Stimulated activated CD8-positive, alpha-beta memory T cell treated with anti-CD3 and anti-CD28 coated beads, Interleukin-15, amount 100 ng/mL, for 24 hours (primary cell): ENCODE measurements around the gene ANTKMT.
A peak's percentile ranks its signal among the peaks of the same experiment; 100 is the strongest.
"Not testable (repeated sequence)": the region's sequence is repeated elsewhere in the genome, so short reads cannot be mapped to it uniquely, and the experiment has no call there.

Experiments used
- DNase-seq: peaks from one replicate; pipeline ENCODE4 v3.0.0-alpha.2; 2020; ENCODE audit warnings: low read depth

The ANTKMT gene

DNA sequence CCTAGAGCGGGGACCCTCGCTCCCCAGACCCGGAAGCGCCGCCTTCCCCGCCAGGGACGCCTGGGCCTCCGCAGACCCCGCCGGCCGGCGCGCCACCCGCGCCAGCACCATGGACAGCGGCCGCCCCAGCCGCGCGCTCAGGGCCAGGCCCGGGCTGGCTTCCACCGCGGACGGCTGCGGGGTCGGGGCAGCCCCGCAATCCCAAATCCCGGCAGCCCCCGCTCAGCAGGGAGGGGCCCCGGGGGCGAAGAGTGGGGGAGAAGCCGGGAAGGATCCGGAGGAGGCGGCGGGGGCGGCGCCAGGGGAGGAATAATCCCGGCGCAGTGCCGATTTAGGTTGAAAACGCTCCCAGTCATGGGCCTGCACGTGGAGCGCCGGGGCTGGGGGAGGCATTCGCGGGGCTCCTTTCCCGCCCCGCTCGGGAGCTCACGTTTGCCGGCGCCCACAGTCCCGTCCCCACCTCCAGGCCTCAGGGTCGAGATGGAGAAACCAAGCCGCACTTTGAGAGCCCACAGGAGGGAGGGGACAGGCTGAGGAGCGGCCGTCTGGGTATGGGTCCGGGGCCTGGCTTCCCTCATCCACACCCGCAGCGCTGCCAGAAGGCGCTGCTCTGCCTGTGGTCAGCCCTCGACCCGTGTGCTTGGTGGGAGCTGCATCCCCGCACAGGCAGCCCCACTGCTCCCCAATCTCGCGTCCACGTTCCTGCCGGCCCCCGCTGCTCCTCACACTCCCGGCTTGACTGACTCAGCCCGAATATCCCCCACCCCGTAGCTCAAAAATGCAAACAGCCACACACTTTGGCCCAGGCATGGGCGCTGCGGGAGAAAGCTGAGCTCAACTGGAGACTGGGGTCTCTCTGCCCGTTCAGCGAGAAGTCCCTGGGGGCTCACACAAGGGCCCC, 20.0 kb upstream of the ANTKMT start:
- peak; percentile 43 for DNase-seq

DNA sequence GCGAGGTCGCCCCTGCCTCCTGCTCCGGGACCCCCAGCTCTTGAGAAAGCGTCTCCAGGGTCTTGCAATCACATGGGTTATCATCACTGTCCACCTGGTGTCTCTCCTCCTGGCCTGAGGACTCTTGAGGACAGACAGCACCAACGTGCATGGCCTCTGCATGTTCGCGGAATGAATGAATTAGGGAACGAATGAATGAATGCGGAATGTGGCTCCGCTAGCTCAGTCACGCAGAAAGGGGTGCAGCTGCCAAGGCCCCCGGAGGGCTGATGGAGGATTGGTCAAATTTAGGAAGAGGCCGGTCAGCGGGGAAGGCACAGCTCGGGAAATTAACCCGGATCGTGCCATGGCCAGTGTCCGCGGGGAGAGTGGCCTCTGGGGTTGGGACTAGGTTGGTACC, 18.6 kb upstream of the ANTKMT start:
- no peak for DNase-seq

DNA sequence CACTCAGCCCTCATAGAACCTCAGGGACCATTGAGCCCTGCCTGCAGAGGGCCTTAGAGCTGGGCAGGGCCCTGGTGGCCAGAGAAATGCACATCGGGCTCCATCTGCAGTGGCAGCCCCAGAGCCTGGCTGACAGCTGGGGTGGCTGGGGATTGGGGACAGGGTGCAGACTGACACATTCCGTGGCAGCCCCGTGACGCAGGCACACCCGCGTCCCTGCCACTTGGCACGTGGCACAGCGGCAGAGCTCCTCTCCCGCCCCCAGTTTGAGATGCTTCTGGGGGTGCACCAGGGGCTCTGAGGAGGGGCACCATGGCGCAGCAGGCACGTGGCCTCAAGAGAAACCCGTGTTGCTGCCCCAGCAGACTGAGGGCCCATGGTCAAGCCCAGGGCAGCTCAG, 17.5 kb upstream of the ANTKMT start:
- no peak for DNase-seq

DNA sequence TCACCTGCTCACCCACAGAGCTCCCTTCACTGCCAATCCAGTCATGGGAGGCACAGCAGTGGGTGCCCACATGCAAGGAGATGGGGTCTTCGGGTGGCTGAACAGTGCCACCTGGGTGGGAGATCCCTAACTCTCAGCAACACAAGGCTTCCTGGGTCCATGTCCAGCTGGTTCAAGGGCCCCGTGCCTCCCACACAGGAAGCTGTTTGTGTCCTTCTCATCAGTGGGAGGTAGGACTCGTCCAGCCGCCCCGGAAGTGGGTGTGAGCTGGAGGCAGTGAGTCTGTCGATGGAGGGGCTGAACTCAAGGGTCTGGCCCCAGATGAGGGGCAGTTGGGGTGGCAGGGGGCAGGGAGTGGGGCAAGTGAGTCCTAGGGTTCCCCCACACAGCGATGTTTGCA, 16.9 kb upstream of the ANTKMT start:
- no peak for DNase-seq

DNA sequence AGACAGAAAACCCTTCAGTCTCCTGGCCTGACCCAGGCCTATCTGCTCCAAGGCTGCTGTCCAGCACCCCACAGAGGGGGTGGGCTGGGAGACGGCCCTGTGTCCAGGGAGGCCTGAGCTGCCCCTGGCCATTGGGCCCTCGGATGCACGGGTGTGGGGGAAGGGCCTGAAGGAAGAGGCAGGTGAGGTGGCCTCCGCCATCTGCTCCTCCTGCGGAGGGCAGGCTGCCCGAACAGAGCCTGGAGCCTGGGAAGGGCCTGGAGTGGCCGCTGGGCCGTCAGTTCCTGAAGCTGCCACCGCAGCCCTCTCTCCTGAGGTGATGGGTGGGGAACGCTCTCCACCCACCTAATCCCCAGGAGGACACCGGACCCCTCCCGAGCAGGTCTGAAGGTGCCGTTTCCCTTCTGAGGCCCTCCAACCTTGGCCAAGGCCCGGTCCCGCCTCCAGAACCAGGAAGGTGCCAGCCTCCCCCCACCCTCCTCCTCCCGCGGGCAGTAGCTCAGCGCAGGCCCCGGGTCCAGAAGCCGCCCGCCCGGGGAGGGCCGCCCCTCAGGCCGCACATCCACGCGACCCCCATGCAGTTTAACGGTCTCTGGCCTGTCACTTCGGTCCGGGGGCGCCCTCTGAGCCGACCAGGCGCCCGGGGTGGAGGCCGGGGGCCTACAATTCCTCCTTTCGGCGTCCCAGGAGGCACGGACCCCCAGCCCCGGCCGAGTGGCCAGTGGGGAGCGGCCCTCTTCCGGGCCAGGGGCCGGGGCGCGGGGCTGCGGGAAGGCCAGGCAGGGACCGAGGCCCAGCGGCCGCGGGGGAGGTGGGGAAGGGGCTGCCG, 16.2 kb upstream of the ANTKMT start:
- DNase-seq: no peak

DNA sequence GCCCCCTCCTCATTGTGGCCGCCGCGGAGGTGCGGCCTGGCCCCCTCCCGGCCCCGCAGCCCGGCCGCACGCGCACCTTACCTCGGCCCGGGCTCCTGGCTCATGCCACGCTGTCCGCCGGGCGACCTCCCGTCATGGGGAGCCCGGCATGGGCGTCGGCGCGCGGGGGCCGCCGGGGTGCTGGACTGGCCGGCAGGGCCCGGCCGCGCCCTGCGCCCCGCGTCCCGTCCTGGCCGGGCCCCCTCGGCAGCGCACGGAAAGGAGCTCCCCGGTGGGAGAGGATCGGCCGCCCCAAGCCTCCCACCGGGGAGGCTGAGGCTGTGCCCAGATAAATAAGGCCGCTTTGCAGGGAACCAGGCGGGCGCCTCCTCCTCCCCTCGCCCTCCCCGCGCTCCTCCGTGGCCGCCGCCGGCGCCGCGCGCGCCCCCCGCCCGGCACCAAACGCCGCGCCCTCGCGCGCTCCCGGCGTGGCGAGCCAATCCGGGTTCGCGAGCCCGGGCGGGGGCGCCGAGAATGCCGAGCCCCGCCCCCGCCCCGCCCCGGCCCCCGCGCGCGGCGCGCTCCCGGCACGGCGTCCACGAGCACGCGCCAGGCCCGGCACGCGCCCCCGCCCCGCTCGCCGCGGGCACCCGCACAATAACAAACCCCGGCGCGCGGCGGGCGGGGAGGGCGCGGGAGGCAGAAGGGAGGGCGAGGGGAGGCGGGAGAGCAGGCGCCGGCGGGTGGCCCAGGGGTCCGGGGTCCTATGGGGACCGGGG, 15.3 kb upstream of the ANTKMT start, which contains the start of gene FBXL16:
FBXL16 (minus strand) TSS at position 371 of the 758 bp plus-strand sequence. CDS start 8,396 bp downstream, outside the sequence.
- DNase-seq: no peak

DNA sequence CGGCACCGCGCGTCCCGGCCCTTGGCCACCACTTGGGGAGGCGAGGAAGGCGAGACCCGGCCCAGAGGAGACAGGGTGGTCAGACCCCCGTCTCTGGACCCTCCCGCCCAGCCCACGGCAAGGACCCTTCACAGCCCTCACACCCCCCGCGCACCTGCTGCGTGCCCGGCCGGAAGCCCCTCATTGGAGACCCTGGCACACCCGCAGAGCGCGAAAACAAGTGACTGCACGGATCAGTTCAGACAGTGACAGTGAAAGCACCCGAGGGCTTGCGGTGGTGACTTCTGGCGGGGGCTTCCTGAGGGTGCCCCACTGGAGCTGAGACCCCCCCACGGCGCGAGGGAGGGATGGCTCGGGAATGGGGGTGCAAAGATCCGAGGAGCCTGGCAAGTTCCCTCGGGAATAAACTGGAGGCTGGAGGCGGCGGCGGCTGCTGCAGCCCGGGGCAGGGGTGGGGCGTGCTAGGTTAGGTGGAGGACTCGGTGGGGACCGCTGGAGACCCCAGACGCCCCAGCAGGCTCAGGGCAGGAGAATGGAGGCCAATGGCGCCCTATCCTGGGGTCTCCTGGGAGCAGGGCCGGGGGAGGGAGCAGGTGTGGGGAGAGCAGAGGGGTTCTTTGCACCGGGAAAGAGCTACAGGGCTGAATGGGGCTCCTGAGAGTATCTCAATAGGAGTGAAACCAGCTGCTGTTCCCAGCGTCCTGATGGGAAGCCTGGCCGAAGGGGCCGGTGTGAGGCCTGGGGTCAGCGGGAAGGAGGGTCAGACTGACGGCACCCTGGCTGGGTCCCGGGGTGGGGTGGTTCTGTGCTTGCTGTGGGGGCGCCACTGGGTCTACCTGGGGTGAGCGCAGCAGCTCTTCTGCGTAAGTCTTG, 14.5 kb upstream of the ANTKMT start:
- no peak for DNase-seq

DNA sequence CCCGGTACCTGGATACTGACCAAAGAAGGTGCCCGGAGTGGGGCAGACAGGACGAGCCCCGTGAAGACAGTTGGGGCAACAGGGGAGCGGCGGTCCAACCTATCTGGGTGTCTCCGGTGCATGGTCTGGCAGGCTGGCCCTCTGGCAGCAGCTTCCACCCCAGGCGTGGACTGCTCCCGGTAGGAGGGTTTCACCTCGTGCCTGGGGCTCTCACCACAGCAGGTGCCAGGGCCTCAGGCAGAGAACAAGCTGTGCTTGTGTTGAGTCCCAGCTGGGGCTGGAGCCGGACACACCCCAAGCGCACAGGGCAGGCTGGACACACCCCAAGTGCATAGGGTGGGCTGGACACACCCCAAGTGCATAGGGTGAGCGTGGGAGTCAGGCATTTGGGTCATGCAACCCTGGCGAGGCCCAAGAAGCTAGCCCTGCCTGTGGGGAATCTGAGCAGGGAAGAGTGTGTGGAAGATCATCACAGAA, 13.8 kb upstream of the ANTKMT start:
- DNase-seq: no peak

DNA sequence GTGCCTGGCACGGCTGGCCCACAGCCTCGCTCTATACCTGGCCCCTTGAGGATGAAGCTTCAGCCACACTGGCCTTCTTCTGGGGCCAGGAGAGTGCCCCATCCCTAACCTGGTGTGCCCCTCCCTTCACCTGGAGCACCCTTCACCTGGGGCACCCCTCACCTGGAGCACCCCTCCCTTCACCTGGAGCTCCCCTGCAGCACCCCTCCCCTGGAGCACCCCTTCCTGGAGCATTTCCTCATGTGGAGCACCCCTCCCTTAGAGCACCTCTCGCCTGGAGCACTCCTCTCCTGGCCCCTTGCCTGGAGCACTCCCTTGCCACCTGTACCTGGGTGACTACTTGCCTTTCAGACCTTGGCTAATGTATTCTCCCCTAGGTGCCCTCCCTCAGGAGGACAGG, 12.9 kb upstream of the ANTKMT start:
- DNase-seq: no peak

DNA sequence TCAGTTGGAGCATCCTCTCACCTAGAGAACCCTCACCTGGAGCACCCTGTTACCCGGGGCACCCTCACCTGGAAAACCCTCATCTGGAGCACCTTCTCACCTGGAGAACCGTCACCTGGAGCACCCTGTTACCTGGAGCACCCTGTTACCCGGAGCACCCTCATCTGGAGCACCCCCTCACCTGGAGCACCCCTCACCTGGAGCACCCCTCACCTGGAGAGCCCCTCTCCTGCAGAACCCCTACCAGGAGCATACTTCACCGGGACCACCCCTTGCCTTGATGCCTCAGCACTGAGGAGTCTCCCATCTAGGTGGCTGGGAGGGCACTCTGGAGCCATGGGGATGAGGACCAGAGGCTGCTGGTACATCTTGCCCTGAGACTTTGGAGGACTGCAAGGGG, 12.0 kb upstream of the ANTKMT start:
- DNase-seq: no peak

DNA sequence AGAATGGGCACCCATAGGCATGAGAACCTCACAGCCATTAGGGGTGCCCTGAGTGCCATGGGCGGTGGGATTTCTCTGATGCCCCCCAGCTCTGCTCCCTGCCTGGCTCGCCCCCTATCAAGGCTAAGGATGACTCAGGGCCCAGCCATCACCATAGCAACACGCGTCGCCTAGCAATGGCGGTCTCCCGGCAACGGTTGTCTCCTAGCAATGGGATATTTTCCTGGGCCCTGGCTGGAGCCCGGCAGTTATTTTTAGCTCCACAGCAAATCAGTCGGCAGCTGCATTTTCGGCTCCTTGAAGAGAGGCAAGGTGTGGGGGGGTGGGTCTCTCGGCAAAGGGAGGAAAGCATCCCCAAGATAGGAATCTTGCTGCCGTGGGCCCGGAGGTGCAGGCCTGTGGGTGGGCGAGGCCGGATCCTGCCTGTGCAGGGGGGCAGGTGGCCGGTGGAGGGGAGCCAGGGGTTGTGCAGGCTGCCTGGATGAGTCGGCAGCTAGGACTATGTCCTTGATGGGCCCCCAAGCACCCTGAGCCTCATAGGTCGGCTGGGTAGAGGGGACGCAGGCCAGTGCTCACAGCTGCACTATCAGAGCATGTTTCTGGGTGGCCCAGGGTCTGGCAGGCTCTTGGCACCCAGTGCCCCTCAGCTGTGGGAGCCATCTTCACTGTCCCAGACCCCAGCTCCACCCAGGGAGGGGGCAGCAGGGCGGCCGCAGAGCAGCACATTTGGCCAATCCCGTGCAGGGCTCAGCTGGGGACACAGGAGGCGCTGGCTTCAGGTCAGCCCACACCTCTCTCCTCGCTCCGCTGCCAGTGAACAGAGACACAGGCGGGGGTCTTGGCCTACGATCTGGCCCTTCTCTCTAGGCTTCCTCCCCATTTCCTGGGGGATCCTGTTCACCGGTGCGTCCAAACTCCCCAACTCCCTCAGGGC, 11.1 kb upstream of the ANTKMT start:
- DNase-seq: no peak

DNA sequence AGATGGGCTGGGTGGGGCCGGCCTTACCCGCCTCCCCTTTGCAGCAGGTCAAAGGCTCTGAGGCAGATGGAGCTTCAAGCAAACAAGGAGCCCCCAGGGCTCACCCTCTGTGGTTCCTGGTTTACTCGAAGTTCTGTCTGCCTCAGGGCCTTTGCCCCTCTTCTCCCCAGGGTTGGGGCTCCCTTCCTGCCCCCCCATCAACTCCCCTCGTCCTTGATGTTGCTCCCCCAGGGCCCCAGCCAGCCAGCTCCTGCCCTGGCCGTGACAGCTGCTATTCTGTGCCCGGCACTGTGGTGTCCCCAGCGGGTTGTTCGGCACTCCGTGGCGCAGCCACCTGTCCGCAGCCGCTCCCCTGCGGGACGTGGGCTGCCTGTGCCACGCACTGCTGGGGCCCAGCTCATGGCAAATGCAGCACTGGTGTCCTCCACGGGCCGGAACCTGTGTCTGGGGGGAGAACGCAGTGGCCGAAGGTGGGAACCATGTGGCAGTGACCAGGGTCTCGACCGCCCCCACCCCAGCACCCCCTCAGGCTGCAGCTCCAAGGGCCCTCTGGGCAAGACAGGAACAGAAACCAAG, 10.4 kb upstream of the ANTKMT start:
- no peak for DNase-seq

DNA sequence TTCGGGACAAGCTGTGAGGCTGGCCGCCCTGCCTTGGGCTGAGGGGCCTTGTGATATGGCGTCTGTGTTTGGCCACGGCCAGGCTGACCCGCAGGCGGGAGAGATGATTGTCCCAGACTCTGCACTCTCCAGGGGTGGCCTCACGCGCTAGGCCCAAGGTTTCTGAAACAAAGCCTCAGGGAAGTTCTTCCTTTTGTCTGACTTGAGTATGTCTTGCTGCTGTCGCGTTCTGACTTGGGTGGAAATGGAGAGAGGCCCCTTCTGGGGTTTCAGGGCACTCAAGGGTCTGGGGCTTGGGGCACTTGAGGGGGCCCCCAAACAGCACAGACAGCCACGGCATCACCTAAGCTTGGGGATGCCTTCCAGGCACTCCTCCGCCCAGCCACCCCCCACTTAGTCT, 9.9 kb upstream of the ANTKMT start:
- DNase-seq: no peak

DNA sequence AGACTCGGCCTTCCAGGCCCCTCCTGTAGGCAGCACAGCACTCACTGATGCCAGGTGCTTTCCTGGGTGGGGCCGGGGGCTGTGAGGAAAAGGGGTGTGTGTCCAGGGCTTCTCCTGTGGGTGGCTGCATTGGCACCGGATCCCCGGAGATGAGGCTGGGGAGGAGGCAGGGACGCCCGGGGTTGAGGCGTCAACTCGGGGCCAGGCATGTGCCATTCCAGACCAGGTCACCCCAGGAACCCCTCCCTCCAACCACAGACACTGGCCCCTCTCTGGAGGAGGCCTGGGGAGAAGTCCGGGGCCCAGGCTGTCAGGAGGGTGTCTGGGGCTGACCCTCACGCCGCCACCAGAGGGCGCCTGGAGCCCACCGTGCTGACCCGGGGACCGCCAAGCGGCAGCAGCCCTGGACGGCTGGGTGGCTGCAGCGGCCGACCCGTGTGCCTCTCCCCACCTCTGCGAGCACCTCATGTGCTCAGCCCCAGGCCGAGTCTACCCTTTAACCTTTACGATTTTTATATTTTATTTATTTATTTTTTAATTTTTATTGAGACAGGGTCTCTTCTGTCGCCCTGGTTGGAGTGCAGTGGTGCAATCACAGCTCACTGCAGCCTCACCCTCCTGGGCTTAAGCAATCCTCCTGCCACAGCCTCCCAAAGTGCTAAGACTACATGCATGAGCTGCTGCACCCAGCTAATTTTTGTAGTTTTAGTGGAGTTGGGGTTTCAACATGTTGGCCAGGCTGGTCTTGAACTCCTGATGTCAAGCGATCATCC, 9.2 kb upstream of the ANTKMT start:
- peak; percentile 72 for DNase-seq

DNA sequence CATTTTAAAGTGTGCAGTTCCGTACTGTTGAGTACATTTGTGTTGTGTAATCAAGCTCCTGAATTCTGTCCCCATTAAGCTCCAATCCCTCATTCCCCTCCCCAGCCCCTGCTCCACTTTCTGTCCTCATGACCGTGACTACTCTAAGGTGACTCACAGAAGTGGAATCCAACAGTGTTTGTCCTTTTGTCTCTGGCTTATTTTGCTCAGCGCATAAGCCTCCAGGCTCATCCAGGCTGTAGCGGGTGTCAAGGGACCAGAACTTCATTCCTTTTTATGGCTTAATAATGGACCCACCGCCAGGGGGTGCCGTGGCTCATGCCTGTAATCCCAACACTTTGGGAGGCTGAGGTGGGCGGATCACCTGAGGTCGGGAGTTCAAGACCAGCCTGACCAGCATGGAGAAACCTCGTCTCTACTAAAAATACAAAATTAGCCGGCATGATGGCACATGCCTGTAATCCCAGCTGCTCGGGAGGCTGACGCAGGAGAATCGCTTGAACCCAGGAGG, 8.2 kb upstream of the ANTKMT start:
- DNase-seq: not testable (repeated sequence)

DNA sequence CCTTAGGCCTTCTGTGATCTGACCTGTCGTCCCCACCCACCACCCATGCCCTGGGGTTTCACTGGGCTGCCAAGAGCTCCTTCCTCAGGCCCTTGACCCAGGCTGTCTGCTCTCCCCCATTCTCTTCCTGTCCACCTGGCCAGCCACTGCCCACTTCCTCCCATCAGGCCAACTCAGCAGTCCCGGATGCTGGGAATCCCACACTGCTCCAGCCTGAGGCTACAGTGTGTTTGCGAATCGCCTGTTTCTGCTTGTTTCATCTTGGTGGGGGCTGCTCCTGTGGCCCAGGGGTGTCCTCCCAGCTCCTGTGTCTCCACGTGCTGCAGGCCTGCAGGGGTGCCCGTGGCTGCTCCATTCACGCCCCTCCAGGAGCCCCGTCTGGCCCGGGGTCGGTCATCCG, 6.9 kb upstream of the ANTKMT start:
- DNase-seq: no peak

DNA sequence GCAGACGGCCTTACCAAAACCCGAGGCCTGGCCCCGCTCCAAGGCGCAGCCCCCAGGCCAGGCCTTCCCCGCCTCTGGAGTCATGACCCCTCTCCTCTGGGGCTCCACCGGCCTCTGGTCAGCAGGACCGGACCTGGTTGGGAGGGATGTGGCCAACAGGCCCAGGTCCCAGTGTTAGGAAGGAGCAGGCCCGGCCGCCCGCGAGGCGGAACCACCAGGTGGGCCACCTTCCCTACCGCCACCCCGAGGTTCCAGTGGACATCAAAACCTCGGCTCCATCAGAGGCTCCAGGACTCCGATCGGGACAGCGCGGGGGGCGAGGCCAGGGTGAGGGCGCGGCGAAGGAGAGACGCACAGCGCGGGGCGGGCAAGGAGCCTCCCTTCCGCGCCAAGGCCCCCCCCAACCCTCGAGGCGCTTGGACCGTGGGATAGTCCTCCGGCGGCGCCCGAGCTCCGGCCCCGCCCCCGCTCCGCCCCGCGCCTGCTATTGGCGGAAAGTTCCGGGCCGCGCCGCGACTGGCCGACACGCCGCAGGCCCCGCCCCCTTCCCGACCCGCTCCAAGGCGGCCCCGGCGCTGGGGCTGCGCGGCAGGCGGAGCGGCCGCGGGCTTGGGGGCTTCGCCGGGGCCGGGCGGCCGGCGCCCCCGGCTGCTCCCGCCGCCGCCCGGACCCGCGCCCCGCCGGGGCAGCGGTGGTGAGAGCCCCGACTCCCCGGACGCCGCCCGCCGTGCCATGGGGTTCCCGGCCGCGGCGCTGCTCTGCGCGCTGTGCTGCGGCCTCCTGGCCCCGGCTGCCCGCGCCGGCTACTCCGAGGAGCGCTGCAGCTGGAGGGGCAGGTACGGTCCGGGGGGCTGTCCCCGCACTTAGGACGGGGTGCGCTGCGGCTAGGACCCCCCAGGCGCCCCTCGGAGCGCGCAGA, 6.1 kb upstream of the ANTKMT start, which contains the start of gene METRN:
METRN (plus strand) TSS at position 561 of the 919 bp plus-strand sequence; CDS start at position 733, 172 bp downstream.
- DNase-seq: peak; percentile 81
